GM21381 (cell line): ENCODE measurements around the gene PRKCA.

Source experiments
- ATAC-seq: cut with Tn5 transposase; IDR thresholded peaks from one replicate; pipeline ENCODE4 v1.9.1; 2021; ENCODE audit warnings: mild to moderate bottlenecking, moderate library complexity; ENCODE audit not compliant: unreplicated experiment

The PRKCA gene

DNA sequence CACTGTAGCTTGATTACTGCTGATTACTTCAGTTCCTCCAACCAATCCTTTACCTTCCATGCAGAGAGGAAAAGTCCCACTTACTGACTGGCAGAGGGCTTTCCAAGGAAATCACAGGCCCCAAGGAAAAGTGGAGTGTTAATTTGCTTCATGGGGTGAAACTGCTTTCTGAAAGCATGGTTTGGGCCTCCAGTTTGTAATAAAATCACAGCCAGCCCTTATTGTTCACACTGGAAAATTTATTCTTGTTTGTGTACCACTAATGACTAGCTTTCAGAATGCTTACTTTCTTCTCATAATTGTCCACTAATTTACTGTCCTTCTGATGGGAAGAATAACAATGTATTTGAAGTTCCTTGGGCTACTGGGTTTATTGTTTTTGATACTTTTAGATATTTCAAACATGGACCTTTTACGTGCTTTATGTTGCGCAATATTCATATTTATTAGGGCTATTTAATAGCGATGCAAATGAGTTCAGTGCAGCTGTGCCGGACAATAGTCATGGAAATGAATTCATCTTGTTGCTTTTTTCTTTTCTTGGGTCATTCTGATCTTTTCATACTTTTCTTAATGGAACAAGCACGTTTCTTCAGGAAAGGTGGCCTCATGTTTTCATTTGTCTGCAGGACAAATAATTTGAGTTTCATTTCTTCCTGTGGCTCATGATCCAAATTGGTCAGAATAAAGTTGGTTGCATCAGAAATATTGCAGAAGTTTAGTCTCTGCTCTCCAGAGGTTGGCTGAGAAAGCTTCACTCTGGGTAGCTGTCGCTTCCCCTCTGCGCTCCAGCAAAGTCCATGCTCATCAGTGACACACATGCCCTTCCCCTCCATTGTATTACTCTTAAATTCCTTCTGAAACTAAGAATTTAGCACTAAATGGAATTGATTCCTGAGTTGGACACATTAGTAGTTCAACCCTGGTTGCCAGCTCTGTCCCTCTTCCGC lies 128.7 kb downstream of the PRKCA start:
- ATAC-seq = no peak

DNA sequence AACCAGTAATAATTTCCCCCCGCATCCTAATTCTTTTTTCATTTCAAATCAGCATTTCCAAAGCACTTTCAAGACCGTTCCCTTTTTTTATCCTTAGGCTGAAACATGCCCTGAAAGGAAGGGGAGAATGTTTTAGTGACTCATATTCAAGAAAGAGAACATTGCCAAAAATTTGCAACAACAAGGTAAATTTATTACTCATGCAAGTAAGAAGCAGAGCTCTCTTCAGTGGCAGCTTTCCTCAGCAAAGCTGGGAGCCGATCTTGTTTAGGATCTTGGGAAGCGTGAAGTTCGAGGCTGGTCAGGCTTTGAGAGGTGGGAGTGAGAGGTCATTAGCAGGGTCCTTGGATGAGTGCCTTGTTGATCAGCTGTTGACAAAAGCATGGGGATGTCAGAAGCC lies 129.5 kb downstream of the PRKCA start:
- ATAC-seq = no peak

DNA sequence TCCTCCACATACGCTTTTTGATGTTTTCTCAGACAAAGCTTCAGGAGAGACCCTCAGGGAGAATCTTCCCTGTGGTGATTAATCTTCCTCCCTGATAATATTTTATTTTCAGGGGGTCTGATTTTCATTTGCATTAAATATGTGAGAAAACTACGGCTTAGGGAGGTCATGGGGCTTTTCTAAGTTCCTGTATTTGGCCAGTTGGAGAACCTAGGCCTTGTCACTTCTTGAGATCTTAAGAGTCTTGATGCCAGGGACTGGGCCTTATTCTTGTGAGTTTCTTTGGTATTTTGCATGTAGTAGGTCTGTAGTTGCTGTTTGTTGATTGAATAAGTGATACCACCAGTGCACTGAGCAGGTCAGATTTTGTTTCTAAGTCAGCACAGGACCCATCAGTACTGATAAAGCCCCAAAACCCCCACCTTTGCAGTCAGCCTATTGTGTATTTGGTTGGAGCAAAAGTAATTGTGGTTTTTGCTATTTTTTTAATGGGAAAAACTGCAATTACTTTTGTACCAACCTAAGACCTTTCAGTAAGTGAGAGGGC lies 130.1 kb downstream of the PRKCA start:
- ATAC-seq = no peak

DNA sequence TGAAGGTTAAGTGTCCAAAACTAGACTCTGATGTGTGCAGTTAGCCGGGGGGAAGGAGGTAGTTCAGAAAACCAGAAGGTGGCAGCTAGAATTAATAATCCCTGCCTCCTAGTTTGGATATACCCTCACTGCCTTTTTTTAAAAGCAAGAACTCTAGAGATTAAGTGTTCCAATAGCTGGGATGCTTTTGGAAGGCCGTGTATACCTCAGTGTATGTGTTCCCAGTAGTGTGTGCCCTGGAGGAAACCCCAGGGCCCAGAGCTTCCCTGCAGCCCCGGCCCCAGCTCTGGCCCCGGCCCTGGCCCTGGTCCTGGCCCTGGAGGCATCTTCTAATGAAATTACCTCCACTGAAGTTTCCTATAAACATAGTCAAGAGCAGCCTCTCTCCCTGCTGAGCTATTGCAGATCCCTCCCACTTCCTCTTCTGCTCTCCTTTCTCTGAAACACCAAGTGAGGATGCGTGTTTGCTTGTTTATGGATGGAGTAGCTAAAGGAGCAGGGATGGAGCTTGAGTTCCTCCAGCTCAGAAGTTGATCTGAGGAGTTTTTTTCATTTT lies 130.7 kb downstream of the PRKCA start:
- ATAC-seq = no peak

DNA sequence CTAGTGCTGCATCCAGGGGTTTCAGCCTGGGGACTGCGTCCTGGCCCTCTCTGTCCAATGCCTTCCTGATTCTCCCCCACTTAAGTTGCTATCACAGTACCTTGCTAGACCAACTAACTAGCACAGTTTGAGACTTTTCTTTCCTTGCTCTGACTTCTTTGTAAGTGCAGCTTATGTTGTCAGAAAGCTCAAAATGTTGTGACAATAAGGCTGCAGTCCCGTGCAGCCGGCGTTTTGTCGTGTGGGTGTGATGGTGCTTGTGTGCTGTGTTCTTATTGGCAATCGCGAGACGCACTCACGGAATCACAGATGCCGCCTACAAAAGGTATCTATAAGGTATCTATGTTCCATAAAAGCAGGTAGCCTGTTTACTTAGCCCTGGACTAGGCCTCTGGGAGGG lies 132.8 kb downstream of the PRKCA start:
- no peak for ATAC-seq

DNA sequence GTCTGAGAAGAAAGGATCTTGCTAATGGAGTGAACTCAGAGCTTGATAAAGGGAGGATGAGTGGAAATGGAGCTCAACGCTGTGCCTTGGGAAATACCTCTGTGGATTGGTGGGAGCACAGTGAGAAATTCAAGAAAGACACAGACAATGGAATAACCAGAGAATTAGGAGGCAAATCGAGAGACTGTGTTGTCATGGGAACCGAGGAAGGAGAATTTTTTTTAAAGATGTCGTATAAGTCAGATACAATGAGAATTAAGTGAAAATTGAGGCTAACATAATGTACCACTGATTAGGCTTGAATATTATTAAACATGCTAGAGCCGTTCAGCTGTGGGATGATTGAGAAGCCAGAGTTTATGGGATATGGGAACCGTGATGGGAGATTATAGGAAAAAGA lies 134.2 kb downstream of the PRKCA start:
- no peak for ATAC-seq

DNA sequence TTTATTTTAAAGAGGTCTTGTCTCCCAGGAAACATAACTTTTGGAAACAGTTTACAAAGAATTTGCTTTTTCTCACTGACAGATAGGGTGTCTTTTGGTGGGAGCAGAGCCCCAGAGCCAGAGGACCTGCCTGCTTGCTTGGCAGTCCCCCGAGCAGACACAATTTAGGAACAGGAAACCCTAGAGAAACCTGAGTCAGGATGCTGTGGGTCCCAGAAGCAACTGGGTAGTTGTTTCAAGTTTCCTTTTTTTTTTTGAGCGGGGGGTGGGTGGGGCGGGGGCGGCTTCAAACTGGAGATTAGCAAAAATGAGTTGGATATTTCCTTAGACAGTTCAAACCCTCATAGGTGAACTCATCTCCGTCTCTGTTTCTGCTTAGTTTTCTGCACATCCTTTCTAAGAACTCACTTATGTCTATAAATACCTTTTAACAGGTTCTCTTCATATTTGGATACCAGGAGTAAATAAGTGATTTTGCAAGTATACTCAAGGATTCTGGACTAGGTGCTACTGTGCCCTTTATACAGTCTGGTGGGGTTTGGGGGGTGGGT lies 135.1 kb downstream of the PRKCA start:
- no peak for ATAC-seq

DNA sequence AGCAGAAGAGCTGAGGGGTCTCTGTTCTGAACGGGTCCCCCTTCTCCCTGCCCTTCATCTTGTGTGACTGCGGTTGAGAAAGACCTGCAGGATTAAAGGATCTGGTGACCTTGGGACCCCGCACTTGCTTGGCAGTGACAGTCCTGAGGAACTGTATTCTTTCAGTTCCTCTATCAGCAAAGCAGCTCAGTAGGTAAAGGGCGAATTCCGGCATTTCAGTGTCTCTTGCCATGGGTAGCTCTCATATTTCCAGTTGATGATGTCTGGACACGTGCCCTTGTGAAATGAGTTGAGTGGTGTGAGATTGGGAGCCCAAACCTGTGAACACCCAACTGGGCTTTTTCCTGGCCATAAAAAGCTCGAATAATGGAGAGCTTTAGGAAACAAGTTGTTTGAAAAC lies 135.7 kb downstream of the PRKCA start:
- ATAC-seq = no peak

DNA sequence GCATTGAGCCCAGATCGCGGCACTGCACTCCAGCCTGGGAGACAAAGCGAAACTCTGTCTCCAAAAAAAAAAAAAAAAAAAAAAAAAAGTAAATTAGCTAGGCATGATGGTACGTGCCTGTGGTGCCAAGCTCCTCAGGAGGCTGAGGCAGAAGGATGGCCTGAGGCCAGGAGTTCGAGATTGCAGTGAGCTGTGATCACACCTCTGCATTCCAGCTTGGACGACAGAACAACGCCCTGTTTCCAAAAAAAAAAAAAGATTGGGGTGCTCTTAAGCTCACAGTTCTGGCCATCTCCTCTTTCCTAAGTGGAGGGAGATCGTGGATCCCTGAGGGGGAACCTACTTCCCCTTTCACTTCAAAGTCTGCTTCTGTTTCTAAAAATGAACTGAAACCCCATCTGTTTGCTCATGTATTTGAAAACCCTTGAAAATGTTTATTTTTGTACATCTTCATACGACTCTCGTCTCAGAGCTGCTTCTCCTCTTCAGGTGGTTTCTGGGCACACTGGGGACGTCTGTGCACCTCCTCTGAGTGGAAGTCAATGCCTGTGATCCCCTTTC lies 138.8 kb downstream of the PRKCA start:
- peak; percentile 87 for ATAC-seq

DNA sequence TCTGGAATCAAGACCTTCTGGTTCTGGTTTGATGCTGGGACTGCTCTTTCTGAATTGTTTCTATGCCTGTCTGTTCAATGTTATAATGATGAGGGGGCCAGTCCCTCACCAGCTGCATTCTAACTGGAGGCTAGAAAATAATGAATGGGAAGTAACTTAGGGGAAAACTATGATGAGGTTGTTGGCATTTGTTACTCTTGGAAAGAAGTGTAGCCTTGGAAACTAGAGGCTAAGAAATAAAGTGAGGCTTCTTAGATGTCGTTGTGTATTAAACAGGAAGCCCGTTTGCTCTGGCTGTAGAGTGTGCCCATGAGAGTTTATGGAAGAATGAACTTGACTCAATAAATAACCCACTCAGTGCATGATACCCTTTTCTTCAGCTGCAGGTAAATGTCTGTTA lies 140.8 kb downstream of the PRKCA start:
- no peak for ATAC-seq

DNA sequence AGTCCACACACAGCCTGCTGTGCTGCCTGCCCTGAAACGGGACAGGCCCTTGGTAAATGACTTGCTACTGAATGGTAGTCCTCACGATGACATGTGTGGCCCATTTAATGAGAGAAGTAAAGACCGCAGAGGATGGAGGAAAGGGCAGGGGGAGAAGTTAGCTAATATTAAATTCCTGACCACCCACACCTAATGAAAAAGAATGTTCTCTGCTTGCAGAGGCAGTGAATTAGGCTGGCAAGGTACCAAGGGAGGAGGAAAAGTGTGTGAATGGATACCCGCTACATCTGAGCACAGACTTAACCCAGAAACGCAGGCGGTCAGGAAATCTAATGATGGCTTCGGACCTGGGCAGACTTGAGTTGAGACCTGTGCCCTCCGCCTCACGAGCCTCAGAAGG lies 141.2 kb downstream of the PRKCA start:
- no peak for ATAC-seq

DNA sequence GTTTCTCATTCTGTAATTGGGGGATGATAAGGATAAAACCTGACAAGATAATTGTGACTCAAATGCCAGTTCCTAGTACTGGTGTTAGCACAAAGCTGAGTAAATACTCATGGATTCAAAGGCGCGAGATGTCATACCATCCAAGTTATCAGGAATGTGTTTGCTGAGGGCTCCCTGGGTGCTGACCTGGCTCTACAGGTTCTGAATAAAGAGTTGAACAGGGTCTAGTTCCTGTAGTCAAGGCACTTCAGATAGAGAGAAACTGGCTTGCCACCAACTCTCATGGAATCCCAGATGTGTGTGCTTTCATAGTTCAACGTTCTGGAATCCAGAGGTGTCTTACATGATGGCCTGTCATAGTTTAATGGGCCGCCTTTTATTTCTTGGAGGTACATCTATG lies 141.6 kb downstream of the PRKCA start:
- ATAC-seq = no peak

DNA sequence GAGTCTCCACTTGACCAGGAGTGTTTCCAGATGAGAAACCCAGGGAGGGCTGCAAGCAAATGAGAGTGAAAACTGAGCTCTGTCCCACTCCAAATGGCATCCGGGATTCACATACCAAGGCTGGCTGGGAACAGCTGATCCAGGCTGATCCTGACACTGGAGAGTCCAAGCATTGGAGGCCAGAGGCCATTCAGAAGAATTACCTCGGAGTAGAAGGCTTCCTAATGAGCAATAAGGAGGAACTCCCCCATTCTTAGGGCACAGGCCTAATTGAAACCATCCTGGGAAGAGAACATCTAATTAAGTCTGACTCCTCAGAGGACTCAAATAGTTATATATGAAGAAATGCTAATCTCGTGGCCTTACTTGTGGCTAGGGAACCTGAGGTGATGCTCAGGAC lies 142.8 kb downstream of the PRKCA start:
- no peak for ATAC-seq

DNA sequence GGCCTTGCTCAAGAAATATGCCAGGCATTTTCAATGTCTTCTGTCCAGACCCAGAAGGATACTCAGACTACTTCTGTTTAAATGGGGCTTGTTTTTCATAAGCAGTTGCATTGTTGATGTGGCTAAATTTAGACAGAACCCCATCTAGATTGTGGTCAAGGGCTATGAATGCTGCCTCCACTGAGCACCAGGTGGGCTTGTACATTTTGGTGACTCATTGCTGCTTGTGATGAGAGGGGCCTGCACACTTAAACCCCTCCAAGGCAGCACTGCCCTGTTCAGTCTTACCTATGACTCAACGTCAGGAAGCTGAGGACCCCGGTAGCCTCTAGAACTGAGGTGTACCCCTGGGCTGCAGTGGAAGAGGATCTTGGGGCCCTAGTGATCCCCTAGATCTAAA lies 144.0 kb downstream of the PRKCA start:
- no peak for ATAC-seq

DNA sequence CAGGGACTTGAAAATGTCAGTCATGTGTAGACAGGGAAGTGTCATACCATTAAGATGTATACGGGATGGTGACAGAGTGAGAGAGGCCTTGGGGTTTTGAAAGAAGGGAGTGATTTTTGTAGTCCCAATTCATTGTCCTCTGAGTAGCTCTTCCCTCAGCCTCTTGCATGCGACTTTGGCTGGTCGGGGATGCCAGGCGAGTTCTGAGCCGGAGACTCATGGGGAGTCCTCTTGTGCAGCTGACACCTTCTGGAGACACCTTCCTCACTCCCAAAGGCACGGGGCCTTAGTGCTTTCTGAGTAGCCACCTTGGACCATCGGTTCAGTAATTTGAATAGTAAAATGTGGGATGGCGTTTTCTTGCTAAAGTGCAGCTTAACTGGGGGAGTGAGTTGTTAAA lies 144.7 kb downstream of the PRKCA start:
- ATAC-seq = no peak

DNA sequence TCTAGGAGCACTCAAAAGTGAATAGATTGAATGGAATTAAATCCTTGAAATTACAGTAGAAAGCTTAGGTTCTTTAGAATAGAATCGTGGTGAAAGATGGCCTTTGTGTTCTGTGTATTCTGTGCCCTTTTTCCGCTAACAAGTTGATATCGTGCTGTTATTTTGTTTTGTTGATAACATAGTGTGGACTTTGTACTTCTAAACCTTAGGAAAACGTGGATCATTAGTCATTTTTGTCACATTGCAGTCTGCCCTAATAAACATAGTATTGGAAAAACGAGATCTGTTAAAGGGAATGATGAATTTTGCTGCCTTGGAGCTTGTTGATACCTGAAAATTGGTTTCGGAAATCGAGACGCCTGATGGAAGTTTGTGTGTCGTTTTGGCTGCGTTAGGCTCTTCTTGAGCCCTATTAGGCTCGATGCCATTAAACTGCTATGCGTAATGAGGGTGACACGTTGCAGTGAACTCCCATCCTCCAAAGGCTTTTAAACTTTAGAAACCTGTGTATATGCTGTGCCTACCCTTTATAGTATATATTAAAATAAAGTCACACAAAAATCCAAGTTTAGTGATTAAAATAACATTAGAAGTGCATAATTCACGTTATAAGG lies 145.7 kb downstream of the PRKCA start:
- ATAC-seq = no peak

DNA sequence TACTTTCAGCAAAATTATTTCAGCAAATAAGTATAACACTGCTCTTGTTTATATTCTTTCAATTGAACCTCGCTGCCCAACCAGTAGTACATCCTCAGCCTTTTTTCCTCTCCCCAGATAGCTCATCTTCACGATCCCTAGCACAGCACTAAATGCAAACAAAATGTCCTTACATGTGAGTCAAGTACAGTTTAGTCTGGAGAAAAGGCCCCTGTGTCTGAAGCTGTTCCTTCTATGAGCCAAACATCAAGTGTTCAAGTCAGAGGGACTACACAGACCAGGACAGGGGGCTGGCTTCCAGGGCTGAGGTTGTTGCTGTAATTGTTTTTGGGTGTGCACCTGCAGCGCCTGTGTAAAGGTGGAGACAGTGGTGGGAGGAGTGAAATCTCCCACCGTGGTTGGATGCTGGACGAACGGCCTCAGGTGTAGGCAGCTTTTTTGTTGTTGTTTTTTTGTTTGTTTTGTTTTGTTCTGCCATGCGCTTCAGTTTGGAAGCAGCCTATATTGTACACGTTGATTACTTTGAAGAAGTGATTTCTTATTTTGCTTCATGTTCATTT lies 147.1 kb downstream of the PRKCA start:
- ATAC-seq = no peak

DNA sequence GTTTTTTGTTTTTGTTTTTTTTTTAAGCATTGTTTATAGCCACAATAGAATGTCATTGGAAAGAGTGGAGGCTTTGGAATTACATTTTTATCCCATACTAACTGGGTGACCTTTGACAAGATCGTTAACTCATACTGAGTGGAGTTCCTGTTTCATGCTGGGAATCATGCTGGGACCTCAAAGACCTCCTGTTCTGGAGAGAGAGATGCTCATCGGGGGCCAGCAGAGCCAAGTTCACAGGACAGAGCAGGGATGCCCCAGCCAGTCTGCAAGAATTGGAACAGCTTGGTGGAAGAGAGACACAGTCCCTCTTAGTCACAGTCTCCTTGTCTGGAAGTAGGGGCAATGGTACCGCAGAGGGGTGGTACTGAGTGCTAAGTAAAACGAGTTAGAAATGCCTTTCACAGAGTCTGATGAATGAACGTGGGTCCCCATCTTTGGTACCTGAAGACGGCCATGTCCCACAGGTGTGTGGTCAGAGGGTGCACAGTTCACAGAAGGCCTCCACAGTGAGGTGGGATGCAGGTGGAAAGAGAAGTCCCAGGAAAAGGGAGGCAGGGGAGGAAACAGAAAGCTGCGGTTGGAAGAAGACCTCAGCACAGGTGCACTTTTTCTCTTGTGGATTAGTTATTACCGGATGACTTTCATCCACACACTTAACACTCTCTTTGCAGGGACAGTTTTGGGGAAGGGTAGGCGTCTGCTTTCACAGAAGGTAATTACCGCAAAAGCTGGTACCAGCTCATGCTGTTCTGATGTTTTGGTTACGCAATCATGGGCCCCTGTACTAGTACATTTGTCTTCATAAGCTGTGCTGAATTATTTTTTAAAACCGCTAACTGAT lies 147.8 kb downstream of the PRKCA start:
- ATAC-seq = no peak

DNA sequence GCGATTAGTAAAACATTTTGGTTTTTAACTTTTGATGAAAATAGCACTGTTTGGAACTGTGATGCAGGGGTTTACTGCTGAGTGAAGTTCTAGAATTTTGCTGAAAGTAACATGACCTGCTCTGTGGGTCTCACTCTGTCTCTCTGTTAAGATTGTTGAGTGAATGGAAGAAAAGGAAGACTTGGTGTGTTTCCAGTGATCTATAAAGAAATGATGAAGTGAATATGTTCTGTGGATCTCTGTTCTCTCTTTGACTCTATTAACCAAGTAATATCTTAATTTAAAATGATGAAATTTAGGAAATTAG lies 148.4 kb downstream of the PRKCA start:
- no peak for ATAC-seq
